Right lobe of liver (tissue), 6 donors: ENCODE data around the gene MB21D2. TPM values are rescaled to one million over a fixed set of nuclear protein-coding genes. Genes with fewer than 3 reads are reported as not detected.

Source experiments
- ATAC-seq, 4 donors: fragments of 200-7000 bp; cut with Tn5 transposase; one replicate each; pipeline ENCODE4 v1.9.1; 2020; ENCODE audit warnings: mild to moderate bottlenecking in 4 of 4, moderate library complexity in 4 of 4
- DNase-seq, 3 donors: peaks; one replicate each; pipeline ENCODE4 v3.0.0-alpha.2; 2020
- H3K27ac ChIP-seq, 3 donors: fragments of 200-600 bp; one replicate each; pipeline ENCODE4 v1.8.0; 2022
- H3K27me3 ChIP-seq, 2 donors: fragments of 200-600 bp; one replicate each; pipeline ENCODE4 v1.8.0; 2022
- H3K36me3 ChIP-seq, 4 donors: fragments of 200-600 bp; sonication (generic) in 1 of 4; one replicate each; pipeline versions ENCODE4 v1.5.1 to v1.8.0; 2017 to 2022; ENCODE audit warnings: control low read depth in 1 of 4
- H3K4me1 ChIP-seq, 4 donors: fragments of 200-600 bp; sonication (generic) in 1 of 4; one replicate each; pipeline versions ENCODE4 v1.5.1 to v1.8.0; 2017 to 2022; ENCODE audit warnings: control low read depth in 1 of 4
- H3K4me3 ChIP-seq, 3 donors: fragments of 200-600 bp; one replicate each; pipeline ENCODE4 v1.8.0; 2022
- H3K9me3 ChIP-seq, 4 donors: fragments of 200-600 bp; sonication (generic) in 1 of 4; one replicate each; pipeline versions ENCODE4 v1.5.1 to v1.8.0; 2017 to 2022; ENCODE audit warnings: control low read depth in 1 of 4
- CTCF ChIP-seq, 4 donors: fragments of 200-600 bp in 3 of 4; fragments of 450-650 bp in 1 of 4; IDR thresholded peaks; one replicate each; pipeline versions ENCODE4 v1.5.1 to v1.8.0; 2016 to 2022; ENCODE audit warnings: antibody characterized with exemption in 4 of 4, mild to moderate bottlenecking in 2 of 4
- POLR2A ChIP-seq: fragments of 450-650 bp; IDR thresholded peaks from one replicate; pipeline ENCODE4 v1.6.1; 2017; ENCODE audit warnings: antibody characterized with exemption, mild to moderate bottlenecking
- WGBS: methylation state at CpG from one replicate; pipeline ENCODE4 v1.1.6; 2018; ENCODE audit warnings: low coverage, low lambda C conversion rate; ENCODE audit not compliant: insufficient coverage; ENCODE audit errors: missing lambda C conversion rate; 5-methylcytosine and 5-hydroxymethylcytosine counted together
- intact Hi-C, 2 donors: fragments of 100-400 bp; cut with DNase I; formaldehyde crosslinking; loops; one replicate each; pipeline versions ENCODE4 v1.11.2 to v1.14.1; 2022
- total RNA-seq, 6 experiments: library from RNA; depleted of rRNA in 2 of 6; stranded (reverse); fragments of >200 nt in 2 of 6; fragmentation: NEBNext Ultra II Directional in 3 of 6; extraction: Animal tissue kit (Norgen Biotek cat#: 25700) in 3 of 6; gene quantifications; one replicate each; pipeline versions ENCODE4 v1.1.0 to v1.2.4, GENCODE V29; 2016 to 2023
- donor health status: DM: no; HTN: yes; CAD: no.
- donor health status: DM: no; HTN: no; CAD: no.
- donor health status: DM: no; HTN: no; CAD: no.
- donor health status: DM: no; HTN: yes; CAD: no.
- donor health status: DM: no; HTN: yes; CAD: no.

MB21D2 gene
- total RNA-seq, 6 experiments from 2014 or later = 0.15 to 0.86 (median 0.31) TPM; not detected in 1

DNA sequence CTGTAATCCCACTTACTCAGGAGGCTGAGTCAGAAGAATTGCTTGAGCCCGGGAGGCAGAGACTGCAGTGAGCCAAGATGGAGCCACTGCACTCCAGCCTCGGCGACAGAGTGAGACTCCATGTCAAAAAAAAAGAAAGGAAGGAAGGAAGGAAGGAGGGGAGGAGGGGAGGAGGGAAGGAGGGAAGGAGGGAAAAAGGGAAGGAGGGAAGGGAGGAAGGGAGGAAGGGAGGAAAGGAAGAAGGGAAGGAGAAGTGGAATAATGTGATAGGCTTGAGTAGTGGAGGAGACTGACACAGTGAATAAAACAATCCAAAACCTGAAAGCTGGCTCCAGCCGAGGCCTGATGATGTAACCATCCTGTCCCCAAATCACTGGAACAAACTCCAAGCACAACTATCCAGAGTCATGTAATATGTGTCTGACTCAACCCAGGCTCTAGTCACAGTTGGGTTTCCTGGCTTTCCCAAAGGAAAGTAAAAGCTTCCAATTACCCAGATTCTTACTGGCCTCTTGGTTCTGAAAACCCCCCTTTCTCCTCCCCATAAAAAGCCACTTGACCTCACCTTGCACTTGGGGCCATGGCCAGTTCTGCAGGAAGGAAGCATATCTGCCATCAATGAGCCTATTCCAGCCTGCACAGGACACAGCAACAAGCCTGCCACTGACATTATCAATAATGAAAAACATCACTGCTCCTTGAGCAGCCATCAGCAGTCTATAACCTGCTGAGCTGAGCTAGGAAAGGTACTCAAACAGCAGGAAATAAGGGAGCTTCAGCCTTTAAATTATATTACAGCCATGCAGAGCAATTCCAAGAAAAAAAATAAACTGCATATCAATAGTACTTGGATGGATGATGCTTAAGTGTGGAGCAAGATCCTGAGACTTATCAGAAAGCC lies 48.3 kb downstream of the MB21D2 start:
- TF ChIP-seq POLR2A (no peak), CTCF (IDR thresholded peaks at IDR 0.05) (no peak)
- H3K4me3 ChIP-seq = no peak overlapping the region
- no peaks in the 10 kb centered on the region for H3K27me3 ChIP-seq
- intact Hi-C loops = no loop called here
- no peaks in the 10 kb centered on the region for H3K36me3 ChIP-seq
- no peak for DNase-seq
- H3K9me3 ChIP-seq = no peaks in the 10 kb centered on the region
- H3K27ac ChIP-seq = no peak overlapping the region
- peak; percentile 61 to 85 (median 78) for ATAC-seq
- H3K4me1 ChIP-seq = no peaks in the 10 kb centered on the region
- 38% methylated on average over 2 of the region's 4 CpGs for WGBS

- Histone ChIP-seq H3K36me3 (no peaks in the 10 kb centered on the region), H3K9me3 (no peaks in the 10 kb centered on the region), H3K27ac (peak overlapping the region in 2 of 3 donors; percentile 29 to 43), H3K4me1 (no peaks in the 10 kb centered on the region), H3K4me3 (no peak overlapping the region), H3K27me3 (no peaks in the 10 kb centered on the region)
- WGBS = 47% methylated on average over 4 of the region's 4 CpGs
- intact Hi-C loops = no loop called here
- ATAC-seq (peak; percentile 54 to 68 (median 60)), DNase-seq (no peak)
- TF ChIP-seq CTCF (IDR thresholded peaks at IDR 0.05) (no peak), POLR2A (no peak)
Observed at GRCh38 chr3:192867645-192868044, 50.0 kb downstream of the MB21D2 start.

DNA sequence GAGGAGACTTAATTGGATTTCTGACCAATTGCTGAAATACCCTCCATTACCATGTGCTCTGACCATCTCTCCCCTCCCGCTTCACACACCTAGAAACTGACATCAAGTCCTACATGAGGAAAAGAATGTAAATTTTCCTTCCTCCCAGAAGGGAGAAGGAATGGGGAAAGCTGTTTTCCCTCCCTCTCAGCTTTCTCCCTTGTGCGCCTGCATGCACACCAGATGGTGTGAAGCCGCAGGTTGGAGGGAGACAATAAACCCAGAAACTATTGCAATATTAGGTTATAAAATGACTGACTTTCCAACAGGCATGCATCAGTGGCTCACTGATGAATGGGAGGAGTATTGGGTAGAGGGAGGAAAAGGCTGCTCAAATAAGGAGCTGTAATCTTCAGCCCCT lies 50.9 kb downstream of the MB21D2 start:
- peak overlapping the region in 2 of 3 donors; percentile 13 to 29 for H3K27ac ChIP-seq
- 76% methylated on average over 3 of the region's 3 CpGs for WGBS
- no peak overlapping the region for H3K4me3 ChIP-seq
- intact Hi-C loops = no loop called here
- DNase-seq (no peak), ATAC-seq (no peak)
- TF ChIP-seq POLR2A (no peak), CTCF (IDR thresholded peaks at IDR 0.05) (no peak)
- H3K9me3 ChIP-seq = no peaks in the 10 kb centered on the region
- H3K36me3 ChIP-seq = no peaks in the 10 kb centered on the region
- no peaks in the 10 kb centered on the region for H3K27me3 ChIP-seq
- H3K4me1 ChIP-seq = no peaks in the 10 kb centered on the region

GRCh38 chr3:192864941-192865340 lies 52.7 kb downstream of the MB21D2 start:
- intact Hi-C loops = no loop called here
- DNase-seq (no peak), ATAC-seq (peak in 3 of 4 donors; percentile 19 to 26 (median 19))
- no peaks in the 10 kb centered on the region for H3K9me3 ChIP-seq
- no peaks in the 10 kb centered on the region for H3K27me3 ChIP-seq
- H3K27ac ChIP-seq = no peak overlapping the region
- H3K36me3 ChIP-seq = no peaks in the 10 kb centered on the region
- TF ChIP-seq POLR2A (no peak), CTCF (IDR thresholded peaks at IDR 0.05) (no peak)
- no peaks in the 10 kb centered on the region for H3K4me1 ChIP-seq
- WGBS = 46% methylated on average over 3 of the region's 3 CpGs
- H3K4me3 ChIP-seq = no peak overlapping the region
